ENCODE results near the gene UBLCP1.
"Not testable (repeated sequence)": the region's sequence is repeated elsewhere in the genome, so short reads cannot be mapped to it uniquely, and the experiment has no call there.

Gene UBLCP1

GRCh38 chr5:159273923-159274322, 10.8 kb downstream of the UBLCP1 start:
- Mint-ChIP-seq H3K4me3 (no peak overlapping the region), H3K9me3 (no peaks in the 10 kb centered on the region), H3K27me3 (ENCODE audit: low read depth) (no peaks in the 10 kb centered on the region), H3K27ac (no peak overlapping the region), H3K36me3 (ENCODE audit: low read depth) (peaks cover 50% of the 10 kb centered on the region), H3K4me1 (no peaks in the 10 kb centered on the region)
- no peak for TF ChIP-seq CTCF (IDR thresholded peaks at IDR 0.05; ENCODE audit: unreplicated experiment in 3 of 3)

GRCh38 chr5:159274676-159275075, 11.6 kb downstream of the UBLCP1 start:
- Mint-ChIP-seq H3K4me3 (no peak overlapping the region), H3K4me1 (no peaks in the 10 kb centered on the region), H3K27ac (no peak overlapping the region), H3K9me3 (no peaks in the 10 kb centered on the region), H3K36me3 (ENCODE audit: low read depth) (peaks cover 51% of the 10 kb centered on the region), H3K27me3 (ENCODE audit: low read depth) (no peaks in the 10 kb centered on the region)
- no peak for TF ChIP-seq CTCF (IDR thresholded peaks at IDR 0.05; ENCODE audit: unreplicated experiment in 3 of 3)

- Mint-ChIP-seq H3K4me1 (no peaks in the 10 kb centered on the region), H3K36me3 (ENCODE audit: low read depth) (no peaks in the 10 kb centered on the region), H3K27me3 (ENCODE audit: low read depth) (no peaks in the 10 kb centered on the region), H3K4me3 (no peak overlapping the region), H3K9me3 (no peaks in the 10 kb centered on the region), H3K27ac (no peak overlapping the region)
- peak; percentile 54 to 62 (median 55) for TF ChIP-seq CTCF (IDR thresholded peaks at IDR 0.05; ENCODE audit: unreplicated experiment in 3 of 3)
Measured at GRCh38 chr5:159286420-159287035, 23.4 kb downstream of the UBLCP1 start.

- Mint-ChIP-seq H3K4me1 (no peaks in the 10 kb centered on the region), H3K36me3 (ENCODE audit: low read depth) (no peaks in the 10 kb centered on the region), H3K27me3 (ENCODE audit: low read depth) (no peaks in the 10 kb centered on the region), H3K9me3 (no peaks in the 10 kb centered on the region), H3K27ac (no peak overlapping the region), H3K4me3 (no peak overlapping the region)
- TF ChIP-seq CTCF (IDR thresholded peaks at IDR 0.05; ENCODE audit: unreplicated experiment in 3 of 3) = no peak
Measured at GRCh38 chr5:159290741-159291140, 27.7 kb downstream of the UBLCP1 start.

GRCh38 chr5:159294921-159295320, 31.8 kb downstream of the UBLCP1 start:
- Mint-ChIP-seq H3K9me3 (peaks cover 21% of the 10 kb centered on the region), H3K4me3 (no peak overlapping the region), H3K27me3 (ENCODE audit: low read depth) (no peaks in the 10 kb centered on the region), H3K36me3 (ENCODE audit: low read depth) (peaks cover 2% of the 10 kb centered on the region), H3K4me1 (no peaks in the 10 kb centered on the region), H3K27ac (no peak overlapping the region)
- no peak for TF ChIP-seq CTCF (IDR thresholded peaks at IDR 0.05; ENCODE audit: unreplicated experiment in 3 of 3)

- not testable (repeated sequence) for H3K4me1 Mint-ChIP-seq; H3K27me3 Mint-ChIP-seq (ENCODE audit: low read depth); H3K4me3 Mint-ChIP-seq; H3K27ac Mint-ChIP-seq; H3K36me3 Mint-ChIP-seq (ENCODE audit: low read depth)
- peaks cover 31% of the 10 kb centered on the region for H3K9me3 Mint-ChIP-seq
Measured at GRCh38 chr5:159297300-159297699, 34.2 kb downstream of the UBLCP1 start.
